ENCODE data around the gene VPS13C. TPM values are rescaled to one million over a fixed set of nuclear protein-coding genes. Genes with fewer than 3 reads are reported as not detected.

The VPS13C gene
- total RNA-seq, 1 donor from 2014 or later = 87.1 TPM

DNA sequence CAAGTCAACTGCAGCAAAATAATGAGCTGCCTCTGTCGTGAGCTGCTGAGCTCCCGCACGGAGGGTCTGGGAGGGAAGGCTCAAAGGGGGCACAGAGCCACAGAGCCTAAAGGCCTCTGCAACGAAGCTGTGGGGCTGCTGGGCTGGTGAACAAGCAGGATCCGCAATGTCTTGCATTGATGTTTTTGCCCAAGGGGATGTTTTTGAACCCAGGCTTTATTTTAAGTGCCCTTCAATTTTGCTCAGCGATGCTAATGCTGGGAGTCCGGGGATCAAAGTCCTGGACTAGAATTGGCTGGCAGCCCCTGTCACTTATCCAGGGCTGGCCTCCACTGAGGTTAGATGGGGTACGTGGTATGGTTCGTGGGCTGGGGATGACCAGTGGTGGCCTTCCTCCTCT is 240.0 kb downstream of the VPS13C start:
- intact Hi-C loops (cut with DNase I) = no loop called here
- H3K27me3 ChIP-seq = no peaks in the 10 kb centered on the region
- H3K9me3 ChIP-seq = no peaks in the 10 kb centered on the region

DNA sequence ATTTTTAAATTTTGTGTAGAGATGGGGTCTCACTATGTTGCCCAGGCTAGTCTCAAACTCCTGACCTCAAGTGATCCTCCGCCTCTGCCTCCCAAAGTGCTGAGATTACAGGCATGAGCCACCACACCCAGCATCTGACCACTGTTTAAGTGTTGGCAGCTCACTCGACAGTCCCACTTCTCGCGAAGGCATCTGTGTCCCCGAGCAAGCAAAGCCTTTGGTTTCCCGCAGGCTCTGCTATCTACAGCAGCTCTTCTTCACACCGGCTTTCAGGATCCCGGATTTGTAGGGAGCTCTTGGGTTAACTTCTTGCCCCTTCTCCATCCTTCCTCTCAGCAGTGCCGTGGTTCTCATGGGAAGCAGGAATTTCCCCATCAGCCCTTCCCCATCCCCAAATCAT is 240.9 kb downstream of the VPS13C start:
- intact Hi-C loops (cut with DNase I) = no loop called here
- Histone ChIP-seq H3K4me3 (no peak overlapping the region), H3K27ac (no peak overlapping the region), H3K4me1 (no peaks in the 10 kb centered on the region), H3K27me3 (no peaks in the 10 kb centered on the region), H3K9me3 (no peaks in the 10 kb centered on the region), H3K36me3 (no peaks in the 10 kb centered on the region)
- TF ChIP-seq, protein P1, sequence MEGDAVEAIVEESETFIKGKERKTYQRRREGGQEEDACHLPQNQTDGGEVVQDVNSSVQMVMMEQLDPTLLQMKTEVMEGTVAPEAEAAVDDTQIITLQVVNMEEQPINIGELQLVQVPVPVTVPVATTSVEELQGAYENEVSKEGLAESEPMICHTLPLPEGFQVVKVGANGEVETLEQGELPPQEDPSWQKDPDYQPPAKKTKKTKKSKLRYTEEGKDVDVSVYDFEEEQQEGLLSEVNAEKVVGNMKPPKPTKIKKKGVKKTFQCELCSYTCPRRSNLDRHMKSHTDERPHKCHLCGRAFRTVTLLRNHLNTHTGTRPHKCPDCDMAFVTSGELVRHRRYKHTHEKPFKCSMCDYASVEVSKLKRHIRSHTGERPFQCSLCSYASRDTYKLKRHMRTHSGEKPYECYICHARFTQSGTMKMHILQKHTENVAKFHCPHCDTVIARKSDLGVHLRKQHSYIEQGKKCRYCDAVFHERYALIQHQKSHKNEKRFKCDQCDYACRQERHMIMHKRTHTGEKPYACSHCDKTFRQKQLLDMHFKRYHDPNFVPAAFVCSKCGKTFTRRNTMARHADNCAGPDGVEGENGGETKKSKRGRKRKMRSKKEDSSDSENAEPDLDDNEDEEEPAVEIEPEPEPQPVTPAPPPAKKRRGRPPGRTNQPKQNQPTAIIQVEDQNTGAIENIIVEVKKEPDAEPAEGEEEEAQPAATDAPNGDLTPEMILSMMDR (IDR thresholded peaks at IDR 0.05) = no peak
- ATAC-seq = no peak
- no peak for DNase-seq

More for the DNA sequence above, 240.0 kb downstream of the VPS13C start:
- DNase-seq (no peak), ATAC-seq (no peak)
- TF ChIP-seq, protein P1 (IDR thresholded peaks at IDR 0.05) = no peak
- Histone ChIP-seq H3K36me3 (no peaks in the 10 kb centered on the region), H3K4me3 (no peak overlapping the region), H3K27ac (no peak overlapping the region), H3K4me1 (no peaks in the 10 kb centered on the region)

DNA sequence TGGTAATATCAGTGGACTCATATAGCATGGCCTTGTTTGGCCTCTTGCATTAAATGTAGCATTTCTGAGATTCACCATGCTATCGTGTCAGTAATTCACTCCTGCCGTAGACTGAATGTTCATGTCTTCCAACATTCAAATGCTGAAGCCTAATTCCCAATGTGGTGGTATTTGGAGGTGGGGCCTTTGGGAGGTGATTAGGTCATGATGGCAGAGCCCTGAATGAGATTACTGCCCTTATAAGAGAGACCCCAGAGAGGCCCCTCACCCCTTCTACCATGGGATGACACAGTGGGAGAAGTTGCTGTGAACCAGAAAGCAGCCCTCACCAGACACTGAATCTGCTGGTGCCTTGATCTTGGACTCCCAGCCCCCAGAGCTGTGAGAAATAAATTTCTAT is 241.4 kb downstream of the VPS13C start:
- no peak overlapping the region for H3K4me3 ChIP-seq
- H3K27me3 ChIP-seq = no peaks in the 10 kb centered on the region
- TF ChIP-seq, protein P1 (IDR thresholded peaks at IDR 0.05) = no peak
- H3K36me3 ChIP-seq = no peaks in the 10 kb centered on the region
- H3K4me1 ChIP-seq = no peaks in the 10 kb centered on the region
- no peaks in the 10 kb centered on the region for H3K9me3 ChIP-seq
- H3K27ac ChIP-seq = no peak overlapping the region
- ATAC-seq = no peak
- no peak for DNase-seq
- intact Hi-C loops (cut with DNase I) = no loop called here

DNA sequence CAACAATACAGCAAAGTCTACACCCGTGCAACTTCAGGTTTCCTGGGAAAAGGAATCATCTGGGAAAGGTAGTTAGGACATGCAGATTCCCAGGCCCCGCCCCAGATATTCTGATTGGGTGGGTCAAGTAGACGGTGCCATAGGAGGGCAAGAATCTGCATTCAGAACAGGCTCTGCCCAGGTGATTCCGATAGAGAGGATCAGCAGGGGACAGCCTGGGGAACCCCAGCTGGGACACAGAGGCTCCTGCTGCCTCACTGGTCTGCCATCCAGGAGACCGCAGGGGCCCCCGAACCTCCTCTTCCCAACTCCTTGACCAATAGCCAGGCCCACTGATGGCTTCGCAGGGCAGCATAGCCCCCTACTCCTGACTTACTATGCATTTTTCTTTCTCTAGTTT is 243.4 kb downstream of the VPS13C start:
- H3K27ac ChIP-seq = no peak overlapping the region
- H3K4me3 ChIP-seq = no peak overlapping the region
- intact Hi-C loops (cut with DNase I) = no loop called here
- H3K4me1 ChIP-seq = no peaks in the 10 kb centered on the region
- DNase-seq (no peak), ATAC-seq (no peak)
- H3K9me3 ChIP-seq = no peaks in the 10 kb centered on the region
- H3K36me3 ChIP-seq = no peaks in the 10 kb centered on the region
- TF ChIP-seq, protein P1 (IDR thresholded peaks at IDR 0.05) = no peak
- no peaks in the 10 kb centered on the region for H3K27me3 ChIP-seq

DNA sequence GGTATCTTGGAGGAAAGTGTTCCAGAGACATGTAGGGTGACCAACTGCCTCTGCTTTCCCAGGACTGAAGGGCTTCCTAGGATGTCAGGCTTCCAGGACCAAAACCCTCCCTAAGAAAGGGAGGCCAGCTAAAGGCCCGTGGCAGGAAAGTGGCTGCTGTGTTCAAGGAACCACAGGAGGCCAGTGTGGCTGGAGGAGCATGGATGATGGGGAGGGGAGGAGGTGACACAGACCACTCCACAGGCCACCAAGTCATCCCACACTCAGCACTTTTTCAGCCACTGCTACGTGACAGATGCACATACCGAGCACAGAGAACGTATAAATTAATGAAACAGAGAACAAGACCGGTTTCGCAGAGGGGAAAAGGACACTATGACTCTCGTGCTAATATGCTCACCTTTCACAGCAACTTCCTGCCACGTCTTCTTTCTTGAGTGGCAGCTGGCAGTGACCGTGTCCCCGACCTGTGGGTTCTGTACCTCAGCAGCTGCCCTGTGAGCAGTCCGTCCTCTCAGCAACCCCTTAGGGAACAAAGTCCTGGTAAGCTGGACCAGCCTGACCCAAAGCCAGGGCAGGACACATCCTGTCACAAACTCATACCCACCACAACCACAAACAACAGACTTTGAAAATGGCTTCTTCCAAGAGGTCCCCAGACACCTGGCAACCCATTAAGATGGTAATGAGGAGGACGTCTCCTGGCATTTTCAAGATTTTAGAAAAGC is 244.7 kb downstream of the VPS13C start:
- Histone ChIP-seq H3K4me3 (no peak overlapping the region), H3K4me1 (no peaks in the 10 kb centered on the region), H3K27ac (no peak overlapping the region), H3K36me3 (no peaks in the 10 kb centered on the region), H3K27me3 (no peaks in the 10 kb centered on the region), H3K9me3 (no peaks in the 10 kb centered on the region)
- intact Hi-C loops (cut with DNase I) = no loop called here
- DNase-seq (no peak), ATAC-seq (no peak)
- TF ChIP-seq, protein P1 (IDR thresholded peaks at IDR 0.05) = no peak

DNA sequence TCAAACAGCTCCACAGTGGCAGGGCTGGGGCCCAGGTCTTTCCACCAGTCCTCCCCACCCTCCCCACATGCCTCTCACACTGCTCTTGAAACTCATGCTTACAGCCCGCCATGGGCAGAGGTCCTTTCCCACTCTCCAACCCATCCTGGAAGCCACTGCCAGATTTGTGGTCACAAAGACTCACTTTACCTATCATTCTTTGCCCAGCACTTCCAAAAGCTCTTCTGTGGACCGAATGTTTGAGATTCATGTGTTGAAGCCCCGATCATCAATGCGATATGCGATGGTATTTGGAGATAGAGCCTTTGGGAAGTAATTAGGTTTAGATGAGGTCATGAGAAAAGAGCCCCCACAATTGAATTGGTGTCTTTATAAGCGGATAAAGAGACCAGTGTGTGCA is 247.8 kb downstream of the VPS13C start:
- Histone ChIP-seq H3K27ac (no peak overlapping the region), H3K27me3 (no peaks in the 10 kb centered on the region), H3K4me1 (no peaks in the 10 kb centered on the region), H3K9me3 (no peaks in the 10 kb centered on the region), H3K36me3 (no peaks in the 10 kb centered on the region), H3K4me3 (no peak overlapping the region)
- TF ChIP-seq, protein P1 (IDR thresholded peaks at IDR 0.05) = no peak
- intact Hi-C loops (cut with DNase I) = no loop called here
- DNase-seq (no peak), ATAC-seq (no peak)
